KOPT-K1 (cell line): ENCODE measurements around the gene IL21R.
"Not testable (repeated sequence)": the region's sequence is repeated elsewhere in the genome, so short reads cannot be mapped to it uniquely, and the experiment has no call there.

ENCODE experiments used
- H3K27ac ChIP-seq: fragments of 200-600 bp; sonication (generic); 2 replicates; pipeline ENCODE4 v1.5.1; 2016; ENCODE audit warnings: antibody characterized with exemption, mild to moderate bottlenecking, low read depth, low read length; ENCODE audit not compliant: poor library complexity, severe bottlenecking
- H3K36me3 ChIP-seq: fragments of 200-600 bp; sonication (generic); 2 replicates; pipeline ENCODE4 v1.5.1; 2017; ENCODE audit warnings: antibody characterized with exemption, mild to moderate bottlenecking, low read length, moderate library complexity; ENCODE audit not compliant: insufficient read depth
- H3K9me3 ChIP-seq: fragments of 200-600 bp; sonication (generic); 2 replicates; pipeline ENCODE4 v1.5.1; 2017; ENCODE audit warnings: antibody characterized with exemption, low read length, mild to moderate bottlenecking; ENCODE audit not compliant: insufficient read depth, poor library complexity, severe bottlenecking

IL21R gene

DNA sequence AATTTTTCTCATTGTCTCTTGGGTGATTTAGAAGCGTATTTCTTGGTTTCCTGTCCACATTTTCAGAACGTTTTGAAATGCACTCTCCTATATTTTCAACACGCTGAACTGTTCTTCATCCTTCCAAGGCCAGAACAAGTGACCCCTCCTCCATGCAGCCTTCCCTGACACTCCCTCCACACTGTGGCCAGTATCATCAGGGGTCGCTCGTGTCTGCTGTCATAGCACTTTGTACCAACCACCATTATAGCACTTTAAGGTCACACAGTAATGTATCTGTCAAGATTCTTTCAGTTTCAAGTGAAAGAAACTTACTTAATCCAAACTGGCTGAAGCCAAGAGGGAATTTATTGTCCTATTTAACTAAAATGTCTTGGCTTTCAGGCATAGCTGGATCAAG is 17.5 kb upstream of the IL21R start:
- Histone ChIP-seq H3K27ac (no peak overlapping the region), H3K9me3 (peaks cover 18% of the 10 kb centered on the region), H3K36me3 (no peaks in the 10 kb centered on the region)

DNA sequence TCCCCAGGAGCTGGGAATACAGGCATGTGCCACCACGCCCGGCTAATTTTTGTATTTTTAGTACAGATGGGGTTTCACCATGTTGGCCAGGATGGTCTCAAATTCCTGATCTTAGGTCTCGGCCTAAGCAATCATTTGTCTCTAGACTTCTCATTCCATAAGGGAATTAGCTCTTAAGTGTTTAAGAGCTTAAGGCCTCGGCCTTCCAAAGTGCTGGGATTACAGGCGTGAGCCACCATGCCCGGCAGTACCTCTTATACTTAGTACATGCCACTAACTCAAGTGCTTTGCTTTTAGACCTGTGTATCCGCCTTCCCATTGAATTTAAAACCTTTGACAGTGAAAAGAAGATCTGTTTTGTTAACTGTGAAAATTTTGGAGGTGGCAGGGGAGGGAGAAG is 16.6 kb upstream of the IL21R start:
- Histone ChIP-seq H3K9me3 (peaks cover 23% of the 10 kb centered on the region), H3K27ac (no peak overlapping the region), H3K36me3 (no peaks in the 10 kb centered on the region)

DNA sequence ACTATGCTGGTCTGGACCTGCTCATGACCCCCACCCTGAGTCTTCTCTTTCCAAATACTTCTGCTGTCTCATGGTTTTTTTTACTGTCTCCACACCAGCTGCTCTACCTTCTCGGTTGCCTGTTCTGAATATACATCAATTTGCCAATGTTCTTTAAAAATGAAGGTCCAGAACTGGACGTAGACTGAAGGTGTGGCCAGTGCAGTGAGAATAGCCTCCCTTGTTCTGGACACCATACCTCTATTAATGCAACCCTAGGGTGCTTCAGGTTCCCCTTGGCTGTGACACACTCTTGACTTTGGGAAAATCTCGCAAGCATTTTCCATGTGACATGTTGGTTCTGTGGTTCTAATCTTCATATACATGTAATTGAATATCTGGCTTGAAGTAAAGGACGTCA is 15.3 kb upstream of the IL21R start:
- H3K36me3 ChIP-seq, result no peaks in the 10 kb centered on the region
- H3K9me3 ChIP-seq, result peaks cover 30% of the 10 kb centered on the region
- H3K27ac ChIP-seq, result no peak overlapping the region

DNA sequence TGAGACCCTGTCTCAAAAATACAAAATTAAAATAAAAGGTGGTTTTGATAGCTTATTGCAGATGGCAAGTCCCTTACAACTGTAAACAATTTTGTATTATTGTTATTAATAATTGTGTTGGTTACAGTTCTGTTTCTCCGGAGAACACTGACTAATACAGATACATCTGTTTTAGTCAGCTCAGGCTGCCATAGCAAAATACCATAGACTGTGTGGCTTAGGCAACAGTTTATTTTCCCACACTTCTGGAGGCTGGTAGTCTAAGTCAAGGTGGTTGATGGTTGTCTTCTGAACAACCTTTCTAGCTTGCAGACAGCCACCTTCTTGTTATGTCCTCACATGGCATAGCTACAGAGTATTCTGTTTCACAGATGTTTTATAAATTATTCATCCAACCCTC is 14.2 kb upstream of the IL21R start:
- H3K27ac ChIP-seq, result no peak overlapping the region
- H3K9me3 ChIP-seq, result peaks cover 37% of the 10 kb centered on the region
- H3K36me3 ChIP-seq, result no peaks in the 10 kb centered on the region

DNA sequence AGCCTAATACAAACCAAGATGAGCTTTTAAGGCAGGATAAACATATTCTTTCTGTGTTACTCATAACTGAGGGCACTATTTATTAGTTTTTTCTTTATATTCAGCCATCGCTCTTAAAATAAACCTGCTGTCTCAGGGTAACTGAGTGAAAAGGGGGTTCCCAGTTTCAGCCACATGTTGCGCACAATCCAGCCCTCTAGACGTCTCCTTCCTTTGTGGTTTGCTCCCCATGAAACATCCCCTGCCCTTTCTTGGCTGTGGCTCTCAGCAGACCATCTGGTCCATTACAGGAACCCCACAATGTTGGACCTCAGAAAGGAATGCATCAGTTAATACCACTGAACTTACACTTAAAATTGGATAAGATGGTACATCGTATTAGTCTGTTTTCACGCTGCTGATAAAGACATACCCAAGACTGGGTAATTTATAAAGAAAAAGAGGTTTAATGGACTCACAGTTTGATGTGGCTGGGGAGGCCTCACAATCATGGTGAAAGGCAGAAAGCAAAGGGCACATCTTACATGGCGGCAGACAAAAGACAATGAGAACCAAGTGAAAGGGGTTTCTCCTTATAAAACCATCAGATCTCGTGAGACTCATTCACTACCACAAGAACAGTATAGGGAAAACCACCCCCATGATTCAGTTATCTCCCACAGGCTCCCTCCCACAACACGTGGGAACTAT is 12.6 kb upstream of the IL21R start:
- peaks cover 33% of the 10 kb centered on the region for H3K9me3 ChIP-seq
- no peak overlapping the region for H3K27ac ChIP-seq
- no peaks in the 10 kb centered on the region for H3K36me3 ChIP-seq

DNA sequence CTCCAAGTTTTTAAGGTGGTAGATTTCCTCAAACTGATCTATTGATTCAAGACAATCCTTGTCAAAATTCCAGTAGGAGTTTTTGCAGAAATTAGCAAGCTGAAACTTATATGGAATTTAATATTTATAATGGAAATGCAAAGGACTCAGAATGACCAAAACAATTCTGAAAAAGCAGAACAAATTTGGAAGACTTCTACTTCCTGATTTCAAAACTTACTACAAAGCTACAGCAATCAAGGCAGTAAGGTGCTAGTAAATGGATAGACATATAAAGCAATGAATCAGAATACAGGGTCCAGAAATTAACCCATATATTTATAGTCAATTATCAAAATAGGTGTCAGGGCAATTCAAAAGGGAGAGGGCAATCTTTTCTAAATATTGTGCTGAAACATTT is 11.8 kb upstream of the IL21R start:
- Histone ChIP-seq H3K9me3 (peaks cover 31% of the 10 kb centered on the region), H3K27ac (no peak overlapping the region), H3K36me3 (no peaks in the 10 kb centered on the region)

DNA sequence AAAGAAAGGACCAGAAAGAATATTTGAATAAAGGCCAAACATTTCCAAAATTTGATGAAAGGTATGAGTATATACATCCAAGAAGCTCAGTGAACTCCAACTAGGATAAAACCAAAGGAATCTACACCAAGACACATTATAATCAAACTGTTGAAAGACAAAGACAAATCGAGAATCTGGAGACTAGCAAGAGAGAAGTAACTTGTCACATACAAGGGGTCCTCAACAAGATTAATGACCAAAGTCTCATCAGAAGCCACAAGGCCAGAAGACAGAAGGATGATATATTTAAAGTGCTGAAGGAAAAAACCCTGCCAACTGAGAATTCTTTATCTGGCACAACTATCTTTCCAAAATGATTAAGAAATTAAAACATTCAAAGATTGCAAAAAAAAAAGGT is 9.3 kb upstream of the IL21R start:
- Histone ChIP-seq H3K9me3 (peaks cover 31% of the 10 kb centered on the region), H3K27ac (no peak overlapping the region), H3K36me3 (no peaks in the 10 kb centered on the region)

DNA sequence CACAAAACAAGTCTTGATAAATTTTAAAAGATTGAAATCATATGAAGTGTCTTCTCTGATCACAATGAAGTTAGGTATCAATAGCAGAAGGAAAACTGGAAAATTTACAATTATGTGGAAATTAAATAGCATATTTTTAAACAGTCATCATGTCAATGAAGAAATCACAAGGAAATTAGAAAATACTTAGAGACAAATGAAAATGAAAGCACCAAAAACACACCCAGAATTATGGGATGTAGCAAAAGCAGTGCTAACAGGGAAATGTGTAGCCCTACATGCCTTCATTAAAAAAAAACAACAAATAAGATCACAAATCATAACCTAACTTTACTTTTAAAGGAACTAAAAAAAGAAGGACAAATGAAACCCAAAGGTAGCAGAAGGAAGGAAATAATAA is 7.5 kb upstream of the IL21R start:
- Histone ChIP-seq H3K9me3 (peaks cover 21% of the 10 kb centered on the region), H3K27ac (no peak overlapping the region), H3K36me3 (no peaks in the 10 kb centered on the region)

DNA sequence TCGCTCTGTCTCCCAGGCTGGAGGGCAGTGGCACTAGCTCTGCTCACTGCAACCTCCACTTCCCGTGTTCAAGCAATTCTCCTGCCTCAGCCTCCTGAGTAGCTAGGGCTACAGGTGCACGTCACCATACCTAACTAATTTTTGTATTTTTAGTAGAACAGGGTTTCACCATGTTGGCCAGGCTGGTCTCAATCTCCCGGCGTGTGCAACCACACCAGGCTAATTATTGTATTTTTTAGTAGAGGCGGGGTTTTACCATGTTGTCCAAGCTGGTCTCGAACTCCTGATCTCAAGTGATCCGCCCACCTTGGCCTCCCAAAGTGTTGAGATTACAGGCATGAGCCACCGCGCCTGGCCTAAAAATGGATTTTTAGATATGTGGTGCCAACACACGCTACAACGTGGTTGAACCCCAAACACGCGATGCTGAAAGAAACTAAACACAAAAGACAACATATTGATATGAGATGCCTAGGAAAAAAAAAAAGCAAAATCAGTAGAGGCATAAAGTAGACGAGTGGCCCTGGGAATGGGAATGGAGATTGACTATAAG is 3.6 kb upstream of the IL21R start:
- H3K9me3 ChIP-seq, H3K27ac ChIP-seq, H3K36me3 ChIP-seq: not testable (repeated sequence)

DNA sequence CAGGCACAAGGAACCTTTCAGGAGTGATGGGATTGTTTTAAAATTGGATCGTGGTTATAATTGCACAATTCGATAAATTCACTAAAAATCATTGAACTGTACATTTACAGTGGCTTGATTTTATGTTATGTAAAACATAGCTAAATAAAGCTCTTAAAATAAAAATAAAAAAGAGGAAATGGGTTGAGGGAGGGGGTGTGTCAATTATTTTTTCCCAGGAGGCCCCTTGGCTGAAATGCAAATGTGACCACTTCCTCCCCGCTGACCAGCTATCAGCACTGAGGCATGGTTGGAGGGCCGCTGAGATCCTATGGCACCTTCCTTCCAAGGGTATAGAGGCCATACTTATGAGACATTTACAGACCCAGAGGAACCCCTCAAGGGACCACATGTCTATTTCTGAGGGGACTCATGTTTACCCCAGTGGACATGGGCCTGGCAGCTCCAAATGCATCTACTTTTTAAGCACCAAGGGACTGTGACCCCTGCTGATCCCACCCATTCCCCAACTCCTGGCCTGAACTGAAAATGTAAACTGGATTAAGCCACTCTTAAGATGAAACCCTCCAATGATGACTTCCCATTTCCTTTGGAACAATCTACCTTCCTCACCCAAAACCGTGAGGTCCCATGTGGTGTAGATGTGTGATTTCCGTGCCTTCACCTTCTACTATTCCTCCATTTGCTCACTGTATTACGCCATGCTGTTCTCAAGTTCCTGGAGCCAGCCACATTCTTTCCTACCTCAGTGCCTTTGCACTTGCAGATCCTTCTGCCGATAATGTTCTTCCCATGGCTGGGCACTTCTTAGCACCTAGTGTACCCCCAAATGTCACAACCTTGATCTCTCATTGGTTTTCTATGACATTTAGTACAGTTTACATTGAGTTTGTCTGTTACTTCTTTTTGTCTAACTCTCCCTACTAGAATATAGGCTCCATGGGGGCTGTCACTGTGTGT is 2.8 kb upstream of the IL21R start:
- Histone ChIP-seq H3K36me3 (no peaks in the 10 kb centered on the region), H3K27ac (no peak overlapping the region), H3K9me3 (no peaks in the 10 kb centered on the region)

DNA sequence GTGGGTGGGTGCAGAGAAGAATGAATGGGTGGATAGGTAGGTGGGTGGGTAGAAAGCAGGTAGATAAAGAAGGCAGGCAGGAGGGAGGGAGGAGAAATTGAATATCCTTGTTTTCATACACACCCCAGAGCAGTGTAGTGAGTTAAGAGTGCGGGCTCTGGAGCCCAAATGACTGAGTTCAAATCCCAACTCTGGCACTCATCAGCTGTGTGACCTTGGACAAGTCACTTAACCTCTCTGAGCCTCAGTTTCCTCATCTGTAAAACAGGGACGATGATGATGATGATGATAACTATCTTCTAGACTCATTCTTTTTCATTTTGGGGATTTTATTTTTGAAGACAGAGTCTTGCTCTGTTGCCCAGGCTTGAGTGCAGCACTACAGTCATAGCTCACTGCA is 2.0 kb upstream of the IL21R start:
- H3K27ac ChIP-seq, result no peak overlapping the region
- no peaks in the 10 kb centered on the region for H3K36me3 ChIP-seq
- H3K9me3 ChIP-seq, result no peaks in the 10 kb centered on the region

DNA sequence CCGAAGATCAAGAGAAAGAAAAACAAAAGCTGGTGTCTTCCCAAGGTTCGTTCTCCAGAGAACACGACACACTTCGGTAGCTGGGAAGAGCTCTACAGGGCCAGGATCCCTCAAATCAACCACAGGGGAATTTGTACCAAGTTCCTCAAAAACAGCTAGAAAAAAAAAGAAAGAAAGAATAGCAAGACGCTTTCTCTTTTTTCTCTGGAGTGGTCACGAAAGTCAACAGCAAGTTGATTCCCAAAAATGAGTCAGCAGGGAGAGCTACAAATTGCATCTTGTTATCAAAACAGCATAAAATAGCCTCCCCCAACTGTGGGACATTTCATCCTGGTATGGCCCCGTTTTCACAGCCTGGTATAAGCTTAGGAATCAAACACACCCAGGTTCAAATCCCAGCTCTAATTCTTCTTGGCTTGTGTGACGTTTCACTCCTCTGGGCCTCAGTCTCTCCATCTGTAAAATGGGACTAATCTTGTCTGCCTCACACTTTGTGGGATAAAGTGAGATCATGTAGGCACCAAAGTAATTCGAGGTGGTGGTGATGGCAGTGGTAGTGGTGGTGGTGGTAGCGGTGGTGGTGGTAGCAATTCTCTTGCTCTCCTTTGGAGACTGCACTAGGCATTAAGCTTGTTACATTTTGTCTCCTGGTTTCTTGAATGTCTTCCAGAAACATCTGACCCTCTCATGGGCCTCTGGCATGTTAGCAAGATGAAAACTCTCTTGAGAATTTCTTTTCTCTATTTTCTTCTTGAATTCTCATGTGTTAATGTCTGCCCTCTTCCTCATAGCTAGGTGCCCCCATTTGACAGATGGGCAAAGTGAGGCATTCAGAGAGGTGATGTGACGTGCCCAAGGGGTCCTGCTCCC is 988 bp upstream of the IL21R start:
- peak overlapping the region; percentile 50 for H3K27ac ChIP-seq
- H3K9me3 ChIP-seq, result no peaks in the 10 kb centered on the region
- H3K36me3 ChIP-seq, result no peaks in the 10 kb centered on the region

DNA sequence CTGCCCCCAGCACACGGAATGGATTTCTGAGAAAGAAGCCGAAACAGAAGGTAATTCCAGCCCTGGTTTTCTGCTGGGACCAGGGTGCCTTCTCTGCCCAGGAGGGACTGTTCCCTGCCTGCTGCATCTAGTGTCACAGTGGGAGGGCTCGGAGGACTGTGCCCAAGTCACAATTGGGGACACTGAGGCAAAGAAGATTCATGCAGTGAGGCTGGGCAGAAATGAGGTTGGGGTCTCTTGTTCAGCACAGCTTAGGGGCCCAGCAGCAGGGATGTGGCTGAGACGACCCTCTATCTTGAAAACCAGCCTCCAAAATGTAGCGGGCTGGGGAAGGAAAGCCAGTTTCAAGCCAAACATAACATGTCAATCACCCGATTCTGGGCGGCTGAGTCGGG is 592 bp downstream of the IL21R start:
- Histone ChIP-seq H3K9me3 (no peaks in the 10 kb centered on the region), H3K36me3 (no peaks in the 10 kb centered on the region), H3K27ac (peak overlapping the region; percentile 50)

DNA sequence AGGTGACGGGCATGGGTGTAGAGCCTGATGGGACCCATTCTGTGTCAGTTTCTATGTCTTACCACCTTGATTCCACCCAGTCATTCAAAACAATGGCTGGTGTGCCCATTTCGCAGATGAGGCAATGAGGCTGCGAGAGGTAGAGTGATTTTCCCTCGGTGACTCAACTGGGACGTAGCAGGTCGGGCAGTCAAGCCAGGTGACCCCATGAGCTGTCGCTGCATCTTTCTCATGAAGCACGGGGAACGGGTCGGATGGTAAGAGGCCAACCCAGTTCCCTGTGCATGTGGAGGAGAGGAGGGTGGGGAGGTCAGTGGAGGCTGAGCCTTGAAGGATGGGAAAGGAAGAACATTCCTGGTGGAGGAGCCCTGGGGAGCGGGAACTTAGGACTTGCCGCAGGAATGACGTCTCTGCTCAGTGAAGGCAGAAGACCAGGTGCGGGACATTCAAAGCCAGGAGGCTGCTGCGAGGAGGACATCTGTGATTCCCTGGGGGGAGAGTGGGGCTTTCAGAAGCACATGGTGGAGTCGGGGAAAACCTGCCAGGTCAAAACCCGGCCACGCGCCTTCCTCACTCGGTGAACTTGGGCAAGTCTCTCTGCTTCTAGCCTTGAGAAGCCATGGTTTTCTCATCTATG is 1.1 kb downstream of the IL21R start:
- Histone ChIP-seq H3K36me3 (no peaks in the 10 kb centered on the region), H3K9me3 (no peaks in the 10 kb centered on the region), H3K27ac (peak overlapping the region; percentile 50)
